HG03135 (cell line): ENCODE results near the gene MFNG.

ENCODE experiments used
- ATAC-seq: cut with Tn5 transposase; IDR thresholded peaks from one replicate; pipeline ENCODE4 v1.9.1; 2021; ENCODE audit warnings: mild to moderate bottlenecking, moderate library complexity; ENCODE audit not compliant: unreplicated experiment

The MFNG gene

GRCh38 chr22:37514526-37515051, 28.4 kb upstream of the MFNG start:
- no peak for ATAC-seq

GRCh38 chr22:37511395-37512104, 25.4 kb upstream of the MFNG start:
- ATAC-seq = no peak

GRCh38 chr22:37510091-37510490, 23.9 kb upstream of the MFNG start:
- no peak for ATAC-seq

GRCh38 chr22:37509059-37509860, 23.1 kb upstream of the MFNG start:
- ATAC-seq = no peak

- ATAC-seq = no peak
Measured at GRCh38 chr22:37508431-37508992, 22.3 kb upstream of the MFNG start.

- ATAC-seq = no peak
Measured at GRCh38 chr22:37507731-37508130, 21.5 kb upstream of the MFNG start.

- ATAC-seq = no peak
Measured at GRCh38 chr22:37505989-37506388, 19.8 kb upstream of the MFNG start.

GRCh38 chr22:37505565-37505964, 19.4 kb upstream of the MFNG start:
- ATAC-seq = no peak

- ATAC-seq = no peak
Measured at GRCh38 chr22:37504964-37505363, 18.8 kb upstream of the MFNG start.

GRCh38 chr22:37503850-37504249, 17.7 kb upstream of the MFNG start:
- ATAC-seq = no peak

GRCh38 chr22:37503183-37503683, 17.0 kb upstream of the MFNG start:
- ATAC-seq = no peak

GRCh38 chr22:37502342-37503182, 16.4 kb upstream of the MFNG start:
- ATAC-seq = no peak

GRCh38 chr22:37501610-37502341, 15.6 kb upstream of the MFNG start:
- ATAC-seq = no peak

GRCh38 chr22:37500745-37501609, 14.8 kb upstream of the MFNG start:
- no peak for ATAC-seq

- ATAC-seq = no peak
Measured at GRCh38 chr22:37499789-37500540, 13.8 kb upstream of the MFNG start.

GRCh38 chr22:37499027-37499707, 13.0 kb upstream of the MFNG start:
- ATAC-seq = no peak

- ATAC-seq = no peak
Measured at GRCh38 chr22:37498289-37498909, 12.2 kb upstream of the MFNG start.
